ENCODE measurements around the gene TMEM40.
A peak's percentile ranks its signal among the peaks of the same experiment; 100 is the strongest.
"Not testable (repeated sequence)": the region's sequence is repeated elsewhere in the genome, so short reads cannot be mapped to it uniquely, and the experiment has no call there.

The TMEM40 gene

DNA sequence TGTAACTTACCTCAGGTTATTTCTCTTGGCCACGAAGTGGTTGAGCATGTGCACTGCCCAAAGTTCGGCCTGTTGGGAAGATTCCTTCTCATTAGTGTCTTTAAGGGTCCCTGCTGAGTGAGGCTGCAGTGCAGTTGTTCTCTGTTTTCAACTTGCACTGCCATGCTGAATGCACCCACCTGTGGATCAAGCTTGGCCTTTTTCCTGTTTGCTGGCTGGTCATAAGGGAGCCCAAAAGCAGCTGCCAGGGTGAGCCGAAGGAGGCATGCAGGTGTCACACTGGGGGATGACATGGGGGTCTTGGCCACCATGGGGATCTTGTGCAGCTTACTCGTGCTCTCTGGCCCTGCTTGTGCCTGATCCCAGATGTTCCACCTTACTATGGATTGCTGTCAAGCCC is 49.0 kb downstream of the TMEM40 start:
- DNase-seq = no peak

DNA sequence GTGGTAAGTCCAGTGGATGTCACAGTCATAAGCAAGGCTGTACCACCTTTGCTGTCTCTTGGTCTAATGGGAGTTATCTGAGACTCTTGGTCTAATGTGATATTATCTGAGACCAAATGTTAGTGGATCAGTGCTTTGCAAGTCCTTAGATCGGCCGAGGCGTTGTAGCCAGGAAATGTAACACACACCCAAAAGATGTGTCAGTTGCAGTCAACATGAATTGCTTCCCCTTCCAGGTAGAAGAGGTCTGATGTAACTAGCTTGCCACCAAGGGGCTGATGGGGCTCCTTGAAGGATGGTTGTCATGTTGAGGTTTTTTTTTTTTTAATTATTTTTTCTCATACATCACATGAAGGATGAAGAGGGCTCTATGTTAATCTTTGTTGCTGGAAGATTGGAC is 49.7 kb downstream of the TMEM40 start:
- DNase-seq = no peak

DNA sequence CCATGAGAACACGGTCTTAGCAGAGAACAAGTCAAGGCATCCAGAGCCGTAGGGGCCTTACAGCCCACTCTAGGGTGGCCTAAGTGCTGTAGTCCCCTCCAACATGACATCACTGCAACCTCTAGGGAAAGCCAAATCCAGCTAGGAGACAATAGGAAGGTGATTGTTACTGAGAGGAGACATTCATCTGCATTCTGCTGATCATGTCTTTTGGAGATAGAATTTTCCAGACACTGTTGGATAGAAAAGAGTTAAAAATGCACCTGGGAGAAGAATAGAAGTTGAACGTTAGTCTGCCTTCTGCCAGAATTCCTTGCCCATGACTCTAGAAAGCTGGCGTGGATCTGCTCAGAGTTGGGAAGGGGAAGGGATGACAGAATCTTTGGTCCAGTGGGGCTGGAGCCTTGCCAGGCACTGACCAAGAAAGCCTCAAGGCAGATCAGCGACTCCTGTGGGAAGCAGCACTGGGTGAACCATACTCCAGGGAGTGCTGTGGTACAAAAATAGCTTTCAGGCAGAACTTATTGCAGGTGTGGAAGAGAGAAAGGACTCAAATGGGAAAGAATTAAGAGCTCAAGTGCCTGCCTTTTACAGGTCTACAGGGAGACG is 50.4 kb downstream of the TMEM40 start:
- DNase-seq = no peak

DNA sequence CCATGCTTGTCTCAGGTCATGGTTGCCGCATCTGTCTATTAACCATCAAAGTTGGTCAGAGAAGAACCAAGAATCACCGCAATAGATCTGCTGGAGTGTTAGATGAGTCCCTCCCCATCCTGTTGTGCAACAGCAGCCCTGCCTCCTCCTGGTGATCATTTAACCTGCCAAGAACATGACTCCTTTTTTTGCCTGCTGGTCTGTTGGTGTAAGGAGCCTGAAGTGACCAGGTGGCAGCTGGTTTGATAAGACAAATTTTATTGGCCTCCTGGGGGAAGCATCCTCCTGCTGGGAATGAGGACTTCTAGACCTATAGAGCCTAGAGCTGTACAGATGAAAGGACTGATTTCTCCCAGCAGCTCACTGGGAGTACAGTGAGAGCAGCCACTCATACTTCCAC is 51.6 kb downstream of the TMEM40 start:
- no peak for DNase-seq

DNA sequence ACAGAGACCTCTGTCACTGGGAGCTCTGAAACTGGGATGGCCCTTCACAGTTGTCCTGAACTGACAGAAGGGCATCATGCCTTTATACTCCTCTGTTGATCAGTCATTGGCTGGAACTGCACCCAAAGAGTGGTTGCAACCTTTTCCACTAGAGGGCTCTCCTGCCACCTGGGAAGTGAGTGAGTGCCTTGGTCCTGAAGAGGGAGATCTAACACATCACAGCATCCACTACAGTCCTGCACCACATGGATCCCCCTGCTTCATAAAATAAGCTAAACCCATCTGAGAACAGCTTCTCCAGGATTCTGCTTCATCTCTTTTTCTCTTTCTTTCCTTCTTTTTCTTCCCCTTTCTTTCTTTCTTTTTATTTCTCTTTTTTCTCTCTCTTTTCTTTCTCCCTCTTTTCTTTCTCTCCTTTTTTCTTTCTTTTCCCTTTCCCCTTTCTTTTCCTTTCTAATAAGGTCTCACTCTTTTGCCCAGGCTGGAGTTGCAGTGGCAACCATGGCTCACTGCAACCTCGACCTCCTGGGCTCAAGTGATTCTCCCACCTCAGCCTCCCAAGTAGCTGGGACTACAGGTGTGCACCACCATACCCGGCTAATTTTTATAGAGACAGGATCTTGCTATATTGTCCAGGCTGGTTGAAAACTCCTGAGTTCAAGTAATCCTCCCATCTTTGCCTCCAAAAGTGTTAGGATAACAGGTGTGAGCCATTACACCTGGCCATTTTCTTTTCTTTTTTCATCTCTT is 52.4 kb downstream of the TMEM40 start:
- DNase-seq = peak; percentile 67

DNA sequence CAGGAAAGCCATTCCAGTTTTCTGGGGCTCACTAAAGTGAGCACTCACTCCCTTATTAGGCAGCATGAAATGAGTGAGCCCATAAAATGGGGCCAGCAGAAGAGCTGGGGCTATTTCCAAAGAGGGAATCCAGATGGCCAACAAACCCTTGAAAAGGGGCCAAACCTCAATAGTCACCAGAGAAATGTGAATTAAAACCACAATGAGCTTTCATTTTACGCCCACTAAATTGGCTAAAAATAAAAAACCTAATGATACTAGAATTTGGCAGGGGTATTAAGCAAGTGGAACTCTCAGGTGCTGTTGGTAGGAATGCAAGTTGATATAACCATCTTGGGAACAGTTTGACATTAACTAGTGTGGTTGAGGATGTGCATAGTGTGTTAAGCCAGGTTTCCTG is 53.1 kb downstream of the TMEM40 start:
- DNase-seq = no peak

DNA sequence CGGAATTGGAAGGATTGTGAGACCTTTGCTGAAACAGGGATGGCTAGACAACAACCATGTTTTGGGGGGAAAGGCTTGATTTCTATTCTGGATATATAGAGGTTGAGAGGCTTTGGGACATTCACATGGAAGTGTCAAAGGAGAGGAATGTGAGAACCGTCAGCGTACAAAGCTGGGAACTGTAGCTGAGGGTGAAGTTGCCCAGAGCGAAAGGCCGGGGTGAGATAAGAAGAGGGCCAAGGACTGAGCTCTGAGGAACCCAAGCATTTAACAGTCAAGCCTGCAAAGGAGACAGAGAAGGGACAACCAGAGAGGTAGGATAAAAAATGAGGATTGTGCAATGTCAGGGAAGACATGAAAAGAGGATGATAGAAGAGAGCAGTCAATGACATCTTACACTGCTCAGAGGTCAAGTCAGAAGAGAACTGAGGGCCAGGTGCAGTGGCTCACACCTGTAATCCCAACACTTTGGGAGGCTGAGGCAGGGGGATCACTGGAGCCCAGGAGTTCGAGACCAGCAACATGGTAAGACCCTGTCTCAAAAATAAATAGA is 53.6 kb downstream of the TMEM40 start:
- no peak for DNase-seq

DNA sequence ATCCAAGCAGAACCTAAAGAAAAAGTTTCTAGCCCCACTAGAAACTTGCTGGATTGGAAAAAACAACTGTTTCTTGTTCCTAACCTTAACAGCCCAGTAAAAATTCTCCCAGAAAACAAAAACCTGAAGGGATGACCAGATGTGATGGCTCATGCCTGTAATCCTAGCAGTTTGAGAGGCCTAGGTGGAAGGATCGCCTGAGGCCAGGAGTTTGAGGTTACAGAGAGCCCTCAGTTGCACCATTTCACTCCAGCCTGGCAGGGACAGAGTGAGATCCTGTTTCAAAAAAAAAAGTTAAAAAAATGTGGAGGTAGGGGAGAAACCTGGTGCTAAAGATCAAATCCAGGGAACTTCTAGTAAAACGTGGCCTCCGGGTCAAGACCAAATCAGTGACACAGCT is 56.6 kb downstream of the TMEM40 start:
- no peak for DNase-seq

DNA sequence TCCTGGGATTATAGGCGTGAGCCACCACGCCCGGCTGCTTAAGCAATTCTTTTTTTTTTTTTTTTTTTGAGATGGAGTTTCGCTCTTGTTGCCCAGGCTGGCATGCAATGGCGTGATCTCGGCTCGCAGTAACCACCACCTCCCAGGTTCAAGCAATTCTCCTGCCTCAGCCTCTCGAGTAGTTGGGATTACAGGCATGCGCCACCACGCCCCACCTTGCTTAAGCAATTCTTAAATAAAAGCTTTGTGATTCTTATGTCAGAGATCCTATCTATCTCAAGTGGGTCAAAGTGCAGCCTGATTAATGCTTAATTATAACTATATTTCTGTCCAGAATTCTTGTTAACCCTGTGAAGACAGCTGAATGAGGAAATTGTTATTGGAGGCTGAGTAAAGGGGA is 57.5 kb downstream of the TMEM40 start:
- not testable (repeated sequence) for DNase-seq

DNA sequence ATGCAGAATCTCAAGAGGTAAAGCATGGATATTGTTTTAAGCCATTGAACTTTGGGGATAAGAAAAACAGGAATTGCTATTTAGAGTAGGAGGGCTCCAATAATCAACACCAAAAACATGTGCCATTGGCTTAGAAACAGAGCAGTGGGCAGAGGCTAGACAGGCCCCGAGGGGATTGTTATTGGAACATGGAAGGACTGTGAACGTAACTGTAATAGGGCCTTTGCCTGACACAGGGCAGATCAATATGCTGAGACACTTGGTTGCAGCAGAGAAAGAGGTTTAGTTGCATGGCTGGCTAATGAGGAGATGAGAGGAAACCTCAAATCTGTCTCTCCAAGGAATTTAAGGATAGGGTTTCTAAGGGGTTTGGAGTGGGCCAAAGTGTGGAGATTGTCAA is 58.3 kb downstream of the TMEM40 start:
- DNase-seq = no peak

DNA sequence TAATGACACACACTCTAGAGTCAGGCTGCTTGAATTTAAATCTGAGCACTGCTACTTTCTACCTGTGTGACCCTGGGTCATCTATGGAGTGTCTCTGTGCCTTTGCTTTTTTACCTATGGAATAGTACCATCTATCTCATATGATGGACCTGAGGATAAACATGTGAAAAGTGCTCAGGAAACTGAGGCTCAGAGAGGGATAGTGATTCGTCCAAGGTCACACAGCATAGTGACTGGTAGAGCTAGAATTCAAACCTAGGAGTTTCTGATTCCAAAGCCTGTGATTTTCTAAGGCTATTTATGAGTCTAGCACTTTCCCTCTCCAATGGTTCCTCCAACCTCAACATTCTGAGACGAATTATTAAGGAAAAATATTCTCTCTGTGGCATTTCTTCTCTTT is 63.1 kb downstream of the TMEM40 start:
- DNase-seq = no peak

DNA sequence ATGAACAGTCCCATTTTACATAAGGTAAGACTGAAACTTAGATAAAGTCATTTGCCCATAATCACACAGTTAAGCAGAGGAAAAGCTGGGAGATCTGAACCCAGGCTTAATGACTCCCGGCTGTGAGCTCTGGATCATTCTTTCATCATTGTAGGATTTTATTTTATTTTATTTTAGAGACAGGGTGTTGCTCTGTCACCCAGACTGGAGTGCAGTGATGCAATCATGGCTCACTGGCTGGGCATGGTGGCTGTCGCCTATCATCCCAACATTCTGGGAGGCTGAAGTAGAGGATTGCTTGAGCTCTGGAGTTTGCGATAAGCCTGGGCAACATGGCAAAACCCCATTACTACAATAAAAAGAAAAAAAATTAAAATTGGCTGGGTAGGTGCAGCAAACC is 63.9 kb downstream of the TMEM40 start:
- no peak for DNase-seq

DNA sequence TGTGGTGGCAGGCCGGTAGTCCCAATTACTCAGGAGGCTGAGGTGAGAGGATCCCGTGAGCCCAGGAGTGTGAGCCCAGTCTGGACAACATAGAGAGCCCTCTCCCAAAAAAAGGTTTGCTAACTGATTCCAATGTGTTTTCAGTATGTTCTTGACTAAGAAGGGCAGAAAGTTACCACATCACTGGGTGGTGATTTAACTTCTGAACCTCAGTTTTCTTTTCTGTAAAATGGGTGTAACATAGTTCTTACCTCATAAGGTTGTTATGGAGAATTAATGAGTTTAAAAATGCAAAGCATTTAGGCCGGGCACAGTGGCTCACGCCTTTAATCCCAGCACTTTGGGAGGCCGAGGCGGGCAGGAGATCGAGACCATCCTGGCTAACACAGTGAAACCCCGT is 66.6 kb downstream of the TMEM40 start:
- no peak for DNase-seq

DNA sequence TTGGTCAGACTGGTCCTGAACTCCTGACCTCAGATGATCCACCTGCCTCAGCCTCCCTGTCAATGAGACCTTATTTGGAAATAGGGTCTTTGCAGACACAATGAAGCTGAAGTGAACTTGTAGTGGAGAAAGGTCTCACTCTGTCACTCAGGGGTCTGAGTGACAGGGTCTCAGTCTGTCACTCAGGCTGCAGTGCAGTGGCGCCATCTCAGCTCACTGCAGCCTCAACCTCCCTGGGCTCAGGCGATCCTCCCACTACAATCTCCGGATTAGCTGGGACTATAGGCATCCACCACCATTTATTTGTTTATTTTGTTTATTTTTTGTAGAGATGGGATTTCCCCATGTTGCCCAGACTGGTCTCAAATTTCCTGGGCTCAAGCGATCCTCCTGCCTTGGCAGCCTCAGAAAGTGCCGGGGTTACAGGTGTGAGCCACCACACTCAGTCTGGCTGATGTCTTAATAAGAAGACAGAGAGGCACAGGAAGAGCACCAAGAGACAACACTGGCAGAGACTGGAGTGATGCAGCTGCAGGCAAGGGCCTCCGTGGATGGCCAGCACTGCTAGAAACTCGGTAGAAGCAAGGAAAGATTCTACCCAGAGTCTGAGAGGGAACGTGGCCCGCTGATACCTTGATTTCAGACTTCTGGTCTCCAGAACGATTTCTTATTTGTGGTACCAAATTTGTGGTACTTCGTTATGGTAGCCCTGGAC is 68.9 kb downstream of the TMEM40 start:
- no peak for DNase-seq

DNA sequence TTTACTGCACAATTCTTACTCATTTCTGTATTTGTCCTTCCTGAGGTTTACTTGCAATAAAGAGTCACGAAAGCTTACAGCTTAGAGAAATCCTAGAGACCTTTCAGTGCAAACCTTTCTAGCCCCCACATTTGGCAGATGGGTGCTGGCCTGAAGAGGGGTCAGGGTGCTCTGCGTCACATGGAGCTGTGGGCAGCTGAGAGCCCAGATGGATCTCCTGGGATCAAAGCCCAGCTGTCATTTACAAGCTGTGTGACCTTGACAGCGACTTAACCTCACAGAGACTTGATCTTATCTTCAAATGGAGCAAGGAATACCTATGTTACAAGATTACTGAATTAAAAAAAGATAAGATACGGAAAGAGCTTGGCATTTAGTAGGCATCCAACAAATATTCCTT is 71.1 kb downstream of the TMEM40 start:
- no peak for DNase-seq

DNA sequence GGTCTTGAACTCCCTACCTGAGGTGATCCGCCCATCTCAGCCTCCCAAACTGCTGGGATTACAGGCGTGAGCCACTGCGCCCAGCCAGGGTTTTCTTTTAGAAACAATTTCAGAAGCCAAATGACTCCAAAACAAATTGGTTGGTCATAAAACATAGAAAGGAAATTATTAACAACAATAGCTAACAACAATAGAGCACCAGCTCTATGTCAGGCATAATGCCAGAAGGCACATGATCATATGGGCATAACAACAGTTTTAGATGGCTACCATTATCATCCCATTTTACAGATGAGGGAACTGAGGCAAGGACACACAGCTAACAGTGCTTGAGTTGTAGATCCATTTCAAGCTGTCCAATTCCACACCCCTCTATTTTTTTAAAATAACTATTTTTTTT is 73.0 kb downstream of the TMEM40 start:
- DNase-seq = no peak
